Measurements from ENCODE around the gene MSGN1.

Gene MSGN1

DNA sequence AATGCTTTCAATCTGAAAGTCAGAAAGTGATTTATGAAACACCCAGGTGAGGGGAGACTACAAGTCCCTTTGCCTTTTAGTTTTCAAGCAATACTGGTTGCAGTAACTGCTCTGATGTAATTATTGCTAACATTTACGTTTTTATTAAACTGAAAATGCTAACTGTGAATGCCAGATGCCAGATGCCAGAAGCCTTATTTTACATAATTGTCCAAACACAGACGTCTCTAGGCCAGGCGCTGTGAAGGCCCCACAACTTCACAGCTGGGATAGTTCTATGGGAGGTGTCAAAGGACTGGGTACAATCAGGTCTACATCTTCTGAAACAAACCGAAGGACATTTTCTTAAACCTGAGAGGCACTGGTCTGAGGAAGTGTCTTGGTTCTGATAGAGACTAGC is 27.5 kb upstream of the MSGN1 start:
- no peak overlapping the region for H3K27ac ChIP-seq
- TF ChIP-seq, protein P1, sequence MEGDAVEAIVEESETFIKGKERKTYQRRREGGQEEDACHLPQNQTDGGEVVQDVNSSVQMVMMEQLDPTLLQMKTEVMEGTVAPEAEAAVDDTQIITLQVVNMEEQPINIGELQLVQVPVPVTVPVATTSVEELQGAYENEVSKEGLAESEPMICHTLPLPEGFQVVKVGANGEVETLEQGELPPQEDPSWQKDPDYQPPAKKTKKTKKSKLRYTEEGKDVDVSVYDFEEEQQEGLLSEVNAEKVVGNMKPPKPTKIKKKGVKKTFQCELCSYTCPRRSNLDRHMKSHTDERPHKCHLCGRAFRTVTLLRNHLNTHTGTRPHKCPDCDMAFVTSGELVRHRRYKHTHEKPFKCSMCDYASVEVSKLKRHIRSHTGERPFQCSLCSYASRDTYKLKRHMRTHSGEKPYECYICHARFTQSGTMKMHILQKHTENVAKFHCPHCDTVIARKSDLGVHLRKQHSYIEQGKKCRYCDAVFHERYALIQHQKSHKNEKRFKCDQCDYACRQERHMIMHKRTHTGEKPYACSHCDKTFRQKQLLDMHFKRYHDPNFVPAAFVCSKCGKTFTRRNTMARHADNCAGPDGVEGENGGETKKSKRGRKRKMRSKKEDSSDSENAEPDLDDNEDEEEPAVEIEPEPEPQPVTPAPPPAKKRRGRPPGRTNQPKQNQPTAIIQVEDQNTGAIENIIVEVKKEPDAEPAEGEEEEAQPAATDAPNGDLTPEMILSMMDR (conservative IDR thresholded peaks at IDR 0.05), result no peak

DNA sequence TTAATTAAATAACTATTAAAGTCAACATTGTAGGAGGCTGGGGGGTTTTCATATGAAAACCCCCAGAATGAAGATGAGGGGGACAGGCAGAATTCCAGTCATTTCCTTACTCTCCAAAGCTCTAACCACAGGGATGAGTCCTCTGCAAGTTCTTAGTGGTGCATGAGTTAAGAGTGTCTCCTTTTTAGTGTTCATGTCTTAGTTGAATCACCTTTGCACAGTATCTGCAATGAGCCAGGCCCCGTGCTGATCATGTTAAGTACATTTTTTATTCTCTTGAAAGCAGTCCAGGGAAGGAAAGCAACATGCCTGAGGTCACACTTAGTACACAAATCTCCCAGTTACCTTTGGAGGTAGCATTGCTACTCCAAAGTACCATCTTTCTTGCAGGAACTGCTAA is 25.7 kb upstream of the MSGN1 start:
- no peak overlapping the region for H3K27ac ChIP-seq
- TF ChIP-seq, protein P1 (conservative IDR thresholded peaks at IDR 0.05), result no peak

DNA sequence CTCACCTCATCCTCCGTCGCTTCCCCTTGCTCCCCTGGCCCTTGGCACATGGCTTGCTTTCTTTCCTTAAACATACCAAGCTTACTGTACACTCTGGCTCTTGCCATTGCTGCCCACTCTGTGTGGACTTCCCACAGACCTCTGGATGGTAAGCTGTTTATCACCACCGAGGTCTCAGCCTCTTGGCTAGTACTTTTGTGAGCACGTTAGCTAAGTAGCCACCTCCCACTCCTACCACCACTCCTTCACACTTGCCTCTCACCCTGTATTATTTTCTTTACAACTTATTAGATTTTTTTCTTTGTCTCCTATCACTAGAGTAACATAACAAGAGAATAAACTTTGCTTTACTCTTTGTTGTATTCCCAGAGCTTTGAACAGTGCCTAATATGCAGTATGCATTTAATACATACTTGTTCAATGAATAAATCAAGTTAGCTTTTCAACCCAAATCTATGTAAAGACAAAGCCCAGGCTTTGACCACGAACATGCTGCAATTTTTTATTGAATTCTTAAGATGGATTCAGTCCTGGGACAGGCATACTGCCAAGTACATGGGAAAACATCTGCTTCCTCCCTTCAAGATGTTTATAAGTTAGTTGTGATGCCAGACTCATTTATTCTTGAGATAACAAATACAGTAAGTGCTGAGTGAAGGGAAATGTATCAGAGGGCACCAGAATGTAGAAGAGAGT is 25.0 kb upstream of the MSGN1 start:
- TF ChIP-seq, protein P1 (conservative IDR thresholded peaks at IDR 0.05), result no peak
- H3K27ac ChIP-seq, result no peak overlapping the region

DNA sequence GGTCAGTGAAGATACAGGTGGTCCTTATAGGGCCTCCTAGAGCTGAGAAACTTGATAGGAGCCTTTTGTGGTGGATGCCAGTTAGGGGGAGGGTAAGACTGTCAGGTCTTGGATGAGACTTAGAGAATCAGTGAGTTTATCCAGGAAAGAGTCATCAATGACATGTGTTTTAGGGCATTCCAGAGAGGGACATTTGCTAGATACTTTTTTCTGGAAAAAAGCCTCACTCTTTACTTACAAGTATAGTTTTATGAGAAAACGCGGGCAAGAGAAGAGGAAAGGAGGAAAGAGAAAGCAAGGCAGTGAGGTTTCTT is 24.5 kb upstream of the MSGN1 start:
- TF ChIP-seq, protein P1 (conservative IDR thresholded peaks at IDR 0.05), result no peak

DNA sequence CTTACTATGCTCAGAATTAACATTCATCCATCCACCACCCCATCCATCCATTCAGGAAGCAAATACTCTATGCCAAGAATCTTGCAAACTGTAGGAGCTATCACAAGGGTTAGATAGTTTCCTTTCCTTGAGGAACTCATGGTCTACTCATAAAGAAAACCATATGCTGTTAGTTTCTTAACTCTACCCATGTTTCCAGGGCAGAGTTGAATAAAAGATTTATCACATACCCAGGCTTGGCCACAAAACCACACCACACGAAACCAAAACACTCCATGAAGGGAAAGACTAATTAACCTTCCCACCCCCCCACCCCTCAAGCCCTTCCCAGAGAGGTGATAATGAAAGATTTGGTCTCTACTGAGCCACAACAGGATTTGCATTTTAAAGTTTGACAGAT is 23.7 kb upstream of the MSGN1 start:
- no peak overlapping the region for H3K27ac ChIP-seq
- TF ChIP-seq, protein P1 (conservative IDR thresholded peaks at IDR 0.05), result no peak

More for the DNA sequence above, 24.5 kb upstream of the MSGN1 start:
- H3K27ac ChIP-seq, result no peak overlapping the region

DNA sequence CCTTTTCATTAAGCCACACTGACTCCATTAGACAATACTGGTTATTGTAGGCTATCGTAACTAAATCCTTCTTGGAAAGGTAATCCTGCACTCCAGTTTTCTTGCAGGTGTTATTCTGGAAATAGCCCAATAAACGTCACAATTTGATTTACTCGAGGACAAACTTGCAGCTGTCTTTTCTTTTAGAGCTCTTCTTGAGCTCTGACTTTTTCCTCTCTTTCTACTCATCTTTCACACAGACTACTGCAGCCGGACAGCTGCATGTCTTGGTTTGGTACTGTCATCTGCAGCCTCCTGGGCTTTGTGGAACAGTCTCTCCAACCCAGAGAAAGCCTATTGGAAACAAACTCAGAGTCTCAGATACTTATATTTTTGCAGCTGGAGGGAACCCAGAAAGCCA is 23.0 kb upstream of the MSGN1 start:
- TF ChIP-seq, protein P1 (conservative IDR thresholded peaks at IDR 0.05), result no peak
- no peak overlapping the region for H3K27ac ChIP-seq

DNA sequence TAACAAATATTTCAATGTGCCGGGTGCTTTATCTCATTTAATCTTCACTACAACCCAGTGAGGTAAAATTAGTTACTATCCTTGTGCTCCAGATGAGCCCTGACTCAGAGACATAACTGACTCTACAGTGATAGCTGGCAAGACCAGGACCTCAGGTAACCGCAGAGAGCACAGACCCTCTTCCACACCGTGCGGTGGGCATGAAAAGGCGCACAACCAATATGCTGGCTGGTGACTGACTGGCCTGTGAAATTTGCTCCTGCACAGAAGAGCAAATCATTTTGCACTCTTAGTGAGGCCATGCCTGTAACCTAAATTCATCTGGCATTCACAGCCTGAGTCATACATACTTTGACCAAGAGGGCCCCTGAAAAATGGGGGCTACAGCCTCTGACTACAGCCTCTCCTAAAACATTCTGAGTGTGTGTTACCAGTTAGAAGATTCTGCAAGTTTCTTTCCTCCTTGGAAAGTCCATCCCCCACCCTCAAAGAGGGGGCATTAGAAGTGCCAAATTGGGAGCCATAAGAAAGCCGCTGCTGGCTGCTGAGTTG is 22.4 kb upstream of the MSGN1 start:
- TF ChIP-seq, protein P1 (conservative IDR thresholded peaks at IDR 0.05), result no peak
- no peak overlapping the region for H3K27ac ChIP-seq

Measured in VCaP (cell line).